Measurements from ENCODE around the gene PPIP5K2. TPM values are rescaled to one million over a fixed set of nuclear protein-coding genes. Genes with fewer than 3 reads are reported as not detected.

Gene PPIP5K2
- total and polyA plus RNA-seq, 2 of the 8 experiments (the other 6 are each of a cell fraction or from before 2014, with no cell fraction given) = 14.8 to 46.6 TPM

DNA sequence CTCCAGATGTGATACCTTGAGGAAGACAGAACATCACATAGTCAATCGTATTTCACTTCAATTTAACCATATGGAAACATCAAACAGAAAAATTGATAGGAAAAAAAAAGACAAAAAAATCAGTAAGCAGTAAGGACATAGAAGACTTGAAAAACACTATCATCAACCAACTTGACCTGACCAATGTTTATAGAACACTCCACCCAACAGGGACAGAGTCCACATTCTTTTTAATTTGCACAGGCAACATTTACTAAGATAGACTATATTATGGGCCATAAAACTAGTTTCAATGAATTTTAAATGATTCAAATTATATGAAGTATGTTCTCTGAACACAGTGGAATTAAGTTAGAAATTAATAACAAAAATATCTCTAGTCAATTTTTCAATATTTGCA, 117.7 kb downstream of the PPIP5K2 start:
- Histone ChIP-seq H3K4me2 (ENCODE audit: insufficient read depth in 1 of 2, low read depth in 2 of 2, low read length in 2 of 2) (no peak overlapping the region), H4K8ac (ENCODE audit: extremely low read depth, insufficient read depth, low read length) (no peak overlapping the region), H3K14ac (ENCODE audit: insufficient read length) (no peak overlapping the region), H2BK5ac (ENCODE audit: low read depth, low read length) (no peak overlapping the region), H3K4me1 (replicated peaks in 1 of 4; ENCODE audit: control insufficient read depth in 3 of 4, insufficient read depth in 4 of 4, low read length in 3 of 4) (no peaks in the 10 kb centered on the region), H3K18ac (ENCODE audit: extremely low read depth, low read length) (no peak overlapping the region), H3K79me1 (ENCODE audit: low read depth, low read length) (no peaks in the 10 kb centered on the region), H3K36me3 (ENCODE audit: control insufficient read depth in 2 of 4, insufficient read depth in 4 of 4, low read length in 3 of 4) (no peaks in the 10 kb centered on the region), H4K5ac (ENCODE audit: insufficient read length, low read depth, low read length) (no peak overlapping the region), H3K27ac (ENCODE audit: low read depth, low read length) (no peak overlapping the region), H3K56ac (replicated peaks; ENCODE audit: insufficient read length, low read depth, low read length) (no peak overlapping the region), H2BK120ac (replicated peaks; ENCODE audit: low read depth, low read length) (no peak overlapping the region), H3K4ac (replicated peaks; ENCODE audit: insufficient read length, low read depth, low read length) (no peak overlapping the region), H2BK20ac (ENCODE audit: low read length) (no peak overlapping the region), H3K9me3 (ENCODE audit: insufficient read depth in 2 of 2, low read depth in 1 of 2, low read length in 1 of 2) (peaks cover 0 to 4% of the 10 kb centered on the region in 2 experiments; a peak in 1 of 4 replicates), H2BK12ac (ENCODE audit: low read depth, low read length) (no peak overlapping the region), H3K79me2 (ENCODE audit: control insufficient read depth in 1 of 2, insufficient read depth in 2 of 2, low read length in 2 of 2) (no peaks in the 10 kb centered on the region), H2BK15ac (ENCODE audit: low read length) (no peak overlapping the region), H4K20me1 (replicated peaks in 1 of 2; ENCODE audit: control insufficient read depth in 1 of 2, insufficient read depth in 2 of 2, low read length in 2 of 2) (no peaks in the 10 kb centered on the region), H3K27me3 (replicated peaks in 1 of 4; ENCODE audit: control insufficient read depth in 3 of 4, extremely low read depth in 1 of 4, insufficient read depth in 3 of 4, low read length in 3 of 4) (no peaks in the 10 kb centered on the region), H3K23ac (ENCODE audit: insufficient read length) (no peak overlapping the region), H4K91ac (replicated peaks; ENCODE audit: insufficient read length, low read length) (no peak overlapping the region), H3K4me3 (ENCODE audit: extremely low read depth in 1 of 4, insufficient read depth in 2 of 4, low read depth in 3 of 4, low read length in 4 of 4) (no peak overlapping the region), H2AFZ (ENCODE audit: low read length) (no peak overlapping the region), H3K9ac (replicated peaks in 1 of 4; ENCODE audit: extremely low read depth in 1 of 4, low read depth in 3 of 4, low read length in 3 of 4) (no peak overlapping the region), H3K23me2 (ENCODE audit: low read depth, low read length) (no peaks in the 10 kb centered on the region), H2AK5ac (ENCODE audit: low read depth, low read length) (no peak overlapping the region)
- 94% methylated on average over 1 of the region's 1 CpG; no CpG with 5 or more reads in 1 of the 2 experiments for WGBS, 2 experiments (ENCODE audit: extremely low coverage in 1 of 2, insufficient coverage in 1 of 2, insufficient read length in 1 of 2, insufficient replicate concordance in 2 of 2, low coverage in 1 of 2, low lambda C conversion rate in 2 of 2, missing lambda C conversion rate in 1 of 2)
- DNase-seq (ENCODE audit: low read depth in 1 of 2, low spot score in 2 of 2) = no peak
- CTCF ChIA-PET (ENCODE audit: partially characterized antibody) = interaction anchor here (0.7 kb wide), 1 partner anchor 736 kb away, joined by 3 read pairs; no protein-coding TSS in a partner anchor
- no peak for FAIRE-seq
- POLR2A ChIA-PET (ENCODE audit: partially characterized antibody) = no interaction called here
- TF ChIP-seq SIX5 (IDR thresholded peaks at IDR 0.05; ENCODE audit: low read depth, low read length) (no peak), HDAC2 (IDR thresholded peaks at IDR 0.05; ENCODE audit: borderline replicate concordance in 1 of 2, low read depth in 2 of 2, low read length in 2 of 2) (no peak), RBBP5 (IDR thresholded peaks at IDR 0.05; ENCODE audit: borderline replicate concordance, low read depth, low read length) (no peak), SAP30 (IDR thresholded peaks at IDR 0.05; ENCODE audit: insufficient read depth, insufficient replicate concordance, low read length) (no peak)

All from H1 (cell line).